Measurements from ENCODE around the gene ZBTB5. TPM values are rescaled to one million over a fixed set of nuclear protein-coding genes. Genes with fewer than 3 reads are reported as not detected.

The ZBTB5 gene
- total and polyA plus RNA-seq, 2 of the 13 experiments (the other 11 are each of a cell fraction or from before 2014, with no cell fraction given) = 12.5 to 20.5 TPM

GRCh38 chr9:37466037-37466709, 923 bp upstream of the ZBTB5 start (continued):
- TF ChIP-seq ZNF609 (CRISPR knock-in tag; IDR thresholded peaks at IDR 0.05; ENCODE audit: borderline replicate concordance) = 0 out of 2 replicates have a peak, but pooled peaks have one; percentile 5
- TF ChIP-seq, protein P1, sequence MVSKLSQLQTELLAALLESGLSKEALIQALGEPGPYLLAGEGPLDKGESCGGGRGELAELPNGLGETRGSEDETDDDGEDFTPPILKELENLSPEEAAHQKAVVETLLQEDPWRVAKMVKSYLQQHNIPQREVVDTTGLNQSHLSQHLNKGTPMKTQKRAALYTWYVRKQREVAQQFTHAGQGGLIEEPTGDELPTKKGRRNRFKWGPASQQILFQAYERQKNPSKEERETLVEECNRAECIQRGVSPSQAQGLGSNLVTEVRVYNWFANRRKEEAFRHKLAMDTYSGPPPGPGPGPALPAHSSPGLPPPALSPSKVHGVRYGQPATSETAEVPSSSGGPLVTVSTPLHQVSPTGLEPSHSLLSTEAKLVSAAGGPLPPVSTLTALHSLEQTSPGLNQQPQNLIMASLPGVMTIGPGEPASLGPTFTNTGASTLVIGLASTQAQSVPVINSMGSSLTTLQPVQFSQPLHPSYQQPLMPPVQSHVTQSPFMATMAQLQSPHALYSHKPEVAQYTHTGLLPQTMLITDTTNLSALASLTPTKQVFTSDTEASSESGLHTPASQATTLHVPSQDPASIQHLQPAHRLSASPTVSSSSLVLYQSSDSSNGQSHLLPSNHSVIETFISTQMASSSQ (IDR thresholded peaks at IDR 0.05; ENCODE audit: low read depth) = no peak
- TF ChIP-seq, protein P1 (CRISPR knock-in tag; IDR thresholded peaks at IDR 0.05; ENCODE audit: borderline replicate concordance) = no peak
- 0 out of 2 replicates have a peak, but pooled peaks have one; percentile 6 for TF ChIP-seq ZNF121 (CRISPR knock-in tag; IDR thresholded peaks at IDR 0.05)
- no peak for TF ChIP-seq MAFF (IDR thresholded peaks at IDR 0.05; ENCODE audit: low read depth, low read length)
- 0 out of 2 replicates have a peak, but pooled peaks have one; percentile 30 for TF ChIP-seq ZNF335 (CRISPR knock-in tag; IDR thresholded peaks at IDR 0.05)
- no peak for TF ChIP-seq MATR3 (CRISPR knock-in tag; IDR thresholded peaks at IDR 0.05)
- no peak for TF ChIP-seq CBFB (CRISPR knock-in tag; IDR thresholded peaks at IDR 0.05)
- TF ChIP-seq HOXA9 (CRISPR knock-in tag; IDR thresholded peaks at IDR 0.05; ENCODE audit: borderline replicate concordance) = no peak
- TF ChIP-seq, protein P2, sequence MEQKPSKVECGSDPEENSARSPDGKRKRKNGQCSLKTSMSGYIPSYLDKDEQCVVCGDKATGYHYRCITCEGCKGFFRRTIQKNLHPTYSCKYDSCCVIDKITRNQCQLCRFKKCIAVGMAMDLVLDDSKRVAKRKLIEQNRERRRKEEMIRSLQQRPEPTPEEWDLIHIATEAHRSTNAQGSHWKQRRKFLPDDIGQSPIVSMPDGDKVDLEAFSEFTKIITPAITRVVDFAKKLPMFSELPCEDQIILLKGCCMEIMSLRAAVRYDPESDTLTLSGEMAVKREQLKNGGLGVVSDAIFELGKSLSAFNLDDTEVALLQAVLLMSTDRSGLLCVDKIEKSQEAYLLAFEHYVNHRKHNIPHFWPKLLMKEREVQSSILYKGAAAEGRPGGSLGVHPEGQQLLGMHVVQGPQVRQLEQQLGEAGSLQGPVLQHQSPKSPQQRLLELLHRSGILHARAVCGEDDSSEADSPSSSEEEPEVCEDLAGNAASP (CRISPR knock-in tag; IDR thresholded peaks at IDR 0.05; ENCODE audit: borderline replicate concordance) = 0 out of 2 replicates have a peak, but pooled peaks have one; percentile 9
- 0 out of 2 replicates have a peak, but pooled peaks have one; percentile 40 for TF ChIP-seq ZKSCAN8 (CRISPR knock-in tag; IDR thresholded peaks at IDR 0.05; ENCODE audit: borderline replicate concordance)
- TF ChIP-seq ATF1 (CRISPR knock-in tag; IDR thresholded peaks at IDR 0.05) = no peak
- 0 out of 2 replicates have a peak, but pooled peaks have one; percentile 20 for TF ChIP-seq GLI4 (CRISPR knock-in tag; IDR thresholded peaks at IDR 0.05; ENCODE audit: borderline replicate concordance)
- no peak for TF ChIP-seq RCOR2 (CRISPR knock-in tag; IDR thresholded peaks at IDR 0.05)
- TF ChIP-seq THAP8 (CRISPR knock-in tag; IDR thresholded peaks at IDR 0.05; ENCODE audit: borderline replicate concordance) = no peak
- TF ChIP-seq ZNF775 (CRISPR knock-in tag; IDR thresholded peaks at IDR 0.05; ENCODE audit: borderline replicate concordance) = no peak
- no peak for TF ChIP-seq REPIN1 (CRISPR knock-in tag; IDR thresholded peaks at IDR 0.05; ENCODE audit: borderline replicate concordance, low read depth)
- no peak for TF ChIP-seq AKAP8 (CRISPR knock-in tag; IDR thresholded peaks at IDR 0.05)

All from HepG2 (cell line).